MCF 10A (cell line): ENCODE measurements around the gene LRRC31. TPM values are rescaled to one million over a fixed set of nuclear protein-coding genes. Genes with fewer than 3 reads are reported as not detected.

Source experiments
- BruUV-seq: library from RNA; stranded (reverse); fragments of 400-500 nt; replicated peaks from 2 replicates; lab custom pipeline; 2021; lab: Mats Ljungman, UMichigan
- CTCF ChIA-PET: fragments of 300-600 bp; sonication (Branson Sonifier 250); formaldehyde crosslinking; extraction: SDS; loops from one replicate; lab custom pipeline; 2021; ENCODE audit warnings: antibody characterized with exemption, inconsistent platforms; lab: Yijun Ruan, JAX
- POLR2A ChIA-PET: fragments of 300-600, 350-650 bp; sonication (Branson Sonifier 250); formaldehyde crosslinking; extraction: SDS; loops from one replicate; lab custom pipeline; 2020; ENCODE audit warnings: antibody characterized with exemption, inconsistent platforms; lab: Yijun Ruan, JAX
- DNase-seq: peaks from one replicate; pipeline ENCODE4 v3.0.0-alpha.2; 2018; ENCODE audit not compliant: unreplicated experiment
- H3K27ac Mint-ChIP-seq: one replicate; pipeline ENCODE4 v1.8.0; 2022; ENCODE audit warnings: mild to moderate bottlenecking, low read depth, mixed read lengths; ENCODE audit not compliant: unreplicated experiment
- H3K27me3 Mint-ChIP-seq: one replicate; pipeline ENCODE4 v1.8.0; 2022; ENCODE audit warnings: mixed read lengths; ENCODE audit not compliant: insufficient read depth, unreplicated experiment
- H3K36me3 Mint-ChIP-seq: one replicate; pipeline ENCODE4 v1.8.0; 2022; ENCODE audit warnings: mild to moderate bottlenecking, moderate library complexity, mixed read lengths; ENCODE audit not compliant: insufficient read depth, unreplicated experiment
- H3K4me1 Mint-ChIP-seq: one replicate; pipeline ENCODE4 v1.8.0; 2022; ENCODE audit warnings: mixed read lengths; ENCODE audit not compliant: insufficient read depth, unreplicated experiment
- H3K4me3 Mint-ChIP-seq: one replicate; pipeline ENCODE4 v1.8.0; 2022; ENCODE audit warnings: mild to moderate bottlenecking, moderate library complexity, mixed read lengths; ENCODE audit not compliant: unreplicated experiment
- H3K9me3 Mint-ChIP-seq: one replicate; pipeline ENCODE4 v1.8.0; 2022; ENCODE audit warnings: mixed read lengths; ENCODE audit not compliant: unreplicated experiment
- intact Hi-C: fragments of 100-400 bp; cut with micrococcal nuclease; formaldehyde crosslinking; loops from 2 replicates; pipeline ENCODE4 v1.14.1; 2022
- total RNA-seq: library from RNA; stranded (reverse); gene quantifications from 2 replicates; pipeline ENCODE4 v1.2.3, GENCODE V29; 2022
- TF ChIP-seq, protein P1 (sequence below): fragments of 200-600 bp; IDR thresholded peaks from one replicate; pipeline ENCODE4 v1.8.0; 2022; ENCODE audit warnings: antibody characterized with exemption, mild to moderate bottlenecking; ENCODE audit not compliant: unreplicated experiment

LRRC31 gene
- total RNA-seq, 1 experiment from 2014 or later = not detected

DNA sequence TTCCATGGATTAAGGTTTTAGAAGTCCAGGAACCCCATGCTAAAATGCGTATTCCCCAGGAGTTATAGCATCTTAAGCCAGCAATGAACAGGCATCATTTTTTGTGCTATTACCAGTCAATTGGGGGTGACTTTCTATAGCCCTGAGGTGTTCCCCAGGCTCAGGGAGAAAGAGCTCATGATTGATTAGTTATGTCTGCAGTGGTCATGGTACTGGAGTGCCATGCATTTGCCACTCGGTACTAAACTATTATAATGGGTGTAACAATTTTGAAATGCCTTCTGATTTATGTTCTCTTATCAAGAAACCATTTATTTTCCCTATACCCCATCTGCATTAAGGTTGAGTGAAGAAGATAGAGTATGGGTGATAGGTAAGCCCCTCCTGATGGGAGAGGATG lies 11.9 kb downstream of the LRRC31 start:
- POLR2A ChIA-PET = no interaction called here

DNA sequence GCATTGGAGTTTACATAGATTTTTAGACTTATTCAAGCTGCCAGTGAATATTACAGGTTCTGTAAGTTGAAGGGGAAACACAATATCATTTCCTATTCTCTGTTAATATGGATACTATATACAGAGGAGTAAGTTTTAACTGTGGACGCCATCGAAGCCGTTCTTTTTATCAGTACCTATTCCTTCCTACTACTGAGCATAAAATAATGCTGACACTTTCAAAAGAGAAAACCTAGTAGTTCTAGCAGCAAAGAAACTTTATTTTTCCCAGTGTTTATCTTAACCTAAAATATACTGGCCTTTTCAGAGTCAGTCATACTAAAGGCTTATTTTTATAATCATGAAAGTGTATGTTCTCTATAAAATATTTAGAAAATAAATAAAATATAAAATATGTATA lies 14.2 kb downstream of the LRRC31 start:
- TF ChIP-seq, protein P1, sequence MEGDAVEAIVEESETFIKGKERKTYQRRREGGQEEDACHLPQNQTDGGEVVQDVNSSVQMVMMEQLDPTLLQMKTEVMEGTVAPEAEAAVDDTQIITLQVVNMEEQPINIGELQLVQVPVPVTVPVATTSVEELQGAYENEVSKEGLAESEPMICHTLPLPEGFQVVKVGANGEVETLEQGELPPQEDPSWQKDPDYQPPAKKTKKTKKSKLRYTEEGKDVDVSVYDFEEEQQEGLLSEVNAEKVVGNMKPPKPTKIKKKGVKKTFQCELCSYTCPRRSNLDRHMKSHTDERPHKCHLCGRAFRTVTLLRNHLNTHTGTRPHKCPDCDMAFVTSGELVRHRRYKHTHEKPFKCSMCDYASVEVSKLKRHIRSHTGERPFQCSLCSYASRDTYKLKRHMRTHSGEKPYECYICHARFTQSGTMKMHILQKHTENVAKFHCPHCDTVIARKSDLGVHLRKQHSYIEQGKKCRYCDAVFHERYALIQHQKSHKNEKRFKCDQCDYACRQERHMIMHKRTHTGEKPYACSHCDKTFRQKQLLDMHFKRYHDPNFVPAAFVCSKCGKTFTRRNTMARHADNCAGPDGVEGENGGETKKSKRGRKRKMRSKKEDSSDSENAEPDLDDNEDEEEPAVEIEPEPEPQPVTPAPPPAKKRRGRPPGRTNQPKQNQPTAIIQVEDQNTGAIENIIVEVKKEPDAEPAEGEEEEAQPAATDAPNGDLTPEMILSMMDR = no peak
- no peaks in the 10 kb centered on the region for H3K4me1 Mint-ChIP-seq
- H3K36me3 Mint-ChIP-seq = peaks cover 6% of the 10 kb centered on the region
- H3K27ac Mint-ChIP-seq = no peak overlapping the region
- H3K4me3 Mint-ChIP-seq = no peak overlapping the region
- H3K27me3 Mint-ChIP-seq = peaks cover 23% of the 10 kb centered on the region
- intact Hi-C loops = no loop called here
- BruUV-seq = no TSS peak
- H3K9me3 Mint-ChIP-seq = no peaks in the 10 kb centered on the region
- ChIA-PET POLR2A (no interaction called here), CTCF (interaction anchor here (0.7 kb wide), 2 partner anchors 27 to 55 kb away, joined by 3 read pairs; no protein-coding TSS in a partner anchor)
- DNase-seq = no peak

More for the DNA sequence above, 11.9 kb downstream of the LRRC31 start:
- H3K9me3 Mint-ChIP-seq = no peaks in the 10 kb centered on the region
- intact Hi-C loops = no loop called here
- peaks cover 6% of the 10 kb centered on the region for H3K36me3 Mint-ChIP-seq
- H3K4me3 Mint-ChIP-seq = no peak overlapping the region
- no peak for DNase-seq
- no peak overlapping the region for H3K27ac Mint-ChIP-seq
- H3K27me3 Mint-ChIP-seq = peaks cover 23% of the 10 kb centered on the region
- CTCF ChIA-PET = interaction anchor here (0.8 to 1.1 kb wide), 2 partner anchors 245 to 955 kb away, joined by 3 read pairs; no protein-coding TSS in a partner anchor
- no TSS peak for BruUV-seq
- TF ChIP-seq, protein P1 = no peak
- no peaks in the 10 kb centered on the region for H3K4me1 Mint-ChIP-seq

DNA sequence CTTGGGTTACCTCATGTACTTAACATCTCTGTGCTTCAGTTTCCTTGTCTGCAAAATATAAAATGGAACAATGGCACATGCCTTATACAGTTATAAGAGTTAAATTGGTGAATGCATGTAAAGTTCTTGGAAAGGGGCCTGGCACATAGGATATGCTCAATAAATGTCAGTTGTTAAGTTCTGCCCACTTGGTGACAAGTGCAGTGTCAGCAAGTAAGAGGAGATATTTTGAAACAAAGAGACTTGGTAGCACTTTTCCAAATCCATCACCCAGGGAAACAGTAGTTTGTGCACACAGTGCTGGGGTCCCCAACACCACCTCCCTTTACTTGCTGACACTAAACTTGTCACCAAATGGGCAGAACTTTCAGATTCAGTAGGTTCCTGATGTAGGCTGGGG lies 19.1 kb downstream of the LRRC31 start:
- H3K9me3 Mint-ChIP-seq = no peaks in the 10 kb centered on the region
- CTCF ChIA-PET = interaction anchor here (0.6 kb wide), 2 partner anchors 15 to 44 kb away, joined by 3 to 4 read pairs; no protein-coding TSS in a partner anchor
- peaks cover 5% of the 10 kb centered on the region for H3K4me1 Mint-ChIP-seq
- peaks cover 13% of the 10 kb centered on the region for H3K27me3 Mint-ChIP-seq
- no TSS peak for BruUV-seq
- H3K27ac Mint-ChIP-seq = no peak overlapping the region
- POLR2A ChIA-PET = interaction anchor here (0.6 kb wide), 1 partner anchor 104 kb away, joined by 3 read pairs; no protein-coding TSS in a partner anchor
- no peak for DNase-seq
- H3K36me3 Mint-ChIP-seq = peaks cover 6% of the 10 kb centered on the region
- TF ChIP-seq, protein P1 = no peak
- no peak overlapping the region for H3K4me3 Mint-ChIP-seq
- intact Hi-C loops = no loop called here

DNA sequence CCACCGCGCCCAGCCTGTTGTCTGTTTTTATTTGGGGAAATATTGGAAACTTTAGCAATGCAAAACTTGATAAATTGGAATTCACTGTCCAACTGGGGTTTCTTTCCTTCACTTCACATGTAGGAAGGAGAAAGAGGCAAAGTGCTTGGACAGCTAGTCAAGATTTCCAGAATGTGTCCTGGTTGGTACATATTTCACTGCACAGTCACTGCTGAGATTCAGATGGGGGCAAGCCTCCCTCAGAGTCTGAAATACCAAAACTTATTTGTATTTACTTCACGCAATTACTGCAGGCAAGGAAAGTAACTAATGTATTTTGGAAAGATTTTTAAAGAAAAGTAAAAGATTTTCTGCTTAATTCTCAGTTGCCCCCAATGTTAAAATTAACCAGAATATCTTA lies 21.0 kb downstream of the LRRC31 start:
- Mint-ChIP-seq H3K9me3 (no peaks in the 10 kb centered on the region), H3K36me3 (no peaks in the 10 kb centered on the region), H3K4me1 (peaks cover 5% of the 10 kb centered on the region), H3K27ac (no peak overlapping the region), H3K4me3 (no peak overlapping the region), H3K27me3 (peaks cover 7% of the 10 kb centered on the region)
- intact Hi-C loops = no loop called here
- BruUV-seq = no TSS peak
- POLR2A ChIA-PET = interaction anchor here (0.6 kb wide), 1 partner anchor 11 kb away, joined by 3 read pairs; no protein-coding TSS in a partner anchor
- TF ChIP-seq, protein P1 = no peak
- no peak for DNase-seq
- CTCF ChIA-PET = interaction anchor here (0.7 kb wide), 1 partner anchor 171 kb away, joined by 3 read pairs; no protein-coding TSS in a partner anchor
